ENCODE data around the gene CA9.
"Not testable (repeated sequence)": the region's sequence is repeated elsewhere in the genome, so short reads cannot be mapped to it uniquely, and the experiment has no call there.

CA9 gene

DNA sequence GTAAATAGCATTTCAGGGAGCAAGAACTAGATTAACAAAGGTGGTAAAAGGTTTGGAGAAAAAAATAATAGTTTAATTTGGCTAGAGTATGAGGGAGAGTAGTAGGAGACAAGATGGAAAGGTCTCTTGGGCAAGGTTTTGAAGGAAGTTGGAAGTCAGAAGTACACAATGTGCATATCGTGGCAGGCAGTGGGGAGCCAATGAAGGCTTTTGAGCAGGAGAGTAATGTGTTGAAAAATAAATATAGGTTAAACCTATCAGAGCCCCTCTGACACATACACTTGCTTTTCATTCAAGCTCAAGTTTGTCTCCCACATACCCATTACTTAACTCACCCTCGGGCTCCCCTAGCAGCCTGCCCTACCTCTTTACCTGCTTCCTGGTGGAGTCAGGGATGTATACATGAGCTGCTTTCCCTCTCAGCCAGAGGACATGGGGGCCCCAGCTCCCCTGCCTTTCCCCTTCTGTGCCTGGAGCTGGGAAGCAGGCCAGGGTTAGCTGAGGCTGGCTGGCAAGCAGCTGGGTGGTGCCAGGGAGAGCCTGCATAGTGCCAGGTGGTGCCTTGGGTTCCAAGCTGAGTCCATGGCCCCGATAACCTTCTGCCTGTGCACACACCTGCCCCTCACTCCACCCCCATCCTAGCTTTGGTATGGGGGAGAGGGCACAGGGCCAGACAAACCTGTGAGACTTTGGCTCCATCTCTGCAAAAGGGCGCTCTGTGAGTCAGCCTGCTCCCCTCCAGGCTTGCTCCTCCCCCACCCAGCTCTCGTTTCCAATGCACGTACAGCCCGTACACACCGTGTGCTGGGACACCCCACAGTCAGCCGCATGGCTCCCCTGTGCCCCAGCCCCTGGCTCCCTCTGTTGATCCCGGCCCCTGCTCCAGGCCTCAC, at the start of gene CA9:
TSS of gene CA9 (plus strand) at position 797 of the 893 bp plus-strand sequence. CDS start at position 829, 32 bp downstream.
- Histone ChIP-seq H3K9ac (ENCODE audit: insufficient read length) (no peak within 1 kb of the TSS), H3K9me3 (ENCODE audit: low read depth, low read length) (no peaks in the 10 kb centered on the region), H3K4me3 (no peak within 1 kb of the TSS), H3K27ac (no peak within 1 kb of the TSS), H3K36me3 (ENCODE audit: insufficient read depth, low read length) (no peaks in the 10 kb centered on the region)
- TF ChIP-seq POLR2AphosphoS5 (IDR thresholded peaks at IDR 0.05; ENCODE audit: borderline replicate concordance, low read depth, low read length) (no peak), EZH2 (IDR thresholded peaks at IDR 0.05) (no peak), FOXP2 (optimal IDR thresholded peaks at IDR 0.05; ENCODE audit: control extremely low read depth, extremely low read length, insufficient read depth) (no peak)
- DNase-seq (ENCODE audit: low read depth, low spot score) = no peak

DNA sequence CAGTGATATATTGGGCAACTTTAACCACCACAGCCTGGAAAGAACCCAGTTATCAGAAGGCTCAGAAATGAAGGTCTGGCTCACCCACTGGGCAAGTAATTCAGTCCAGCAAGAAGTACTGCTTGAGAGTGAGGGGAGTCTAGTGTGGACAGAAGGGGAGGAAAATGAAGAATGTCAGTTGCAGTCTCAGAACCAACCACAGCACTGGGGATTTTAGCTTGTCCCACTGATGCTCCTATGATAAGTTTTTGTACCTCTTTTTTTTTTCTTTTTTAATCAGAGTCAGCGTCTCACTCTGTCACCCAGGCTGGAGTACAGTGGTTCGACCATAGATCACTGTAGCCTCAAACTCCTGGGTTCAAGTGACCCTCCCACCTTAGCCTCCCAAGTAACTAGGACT, 46.2 kb upstream of the CA9 start:
- no peaks in the 10 kb centered on the region for H3K36me3 ChIP-seq (ENCODE audit: insufficient read depth, low read length)
- TF ChIP-seq EZH2 (IDR thresholded peaks at IDR 0.05) (no peak), POLR2AphosphoS5 (IDR thresholded peaks at IDR 0.05; ENCODE audit: borderline replicate concordance, low read depth, low read length) (no peak), FOXP2 (optimal IDR thresholded peaks at IDR 0.05; ENCODE audit: control extremely low read depth, extremely low read length, insufficient read depth) (no peak)
- no peak for DNase-seq (ENCODE audit: low read depth, low spot score)
- H3K9me3 ChIP-seq (ENCODE audit: low read depth, low read length) = no peaks in the 10 kb centered on the region
- H3K4me3 ChIP-seq = no peak overlapping the region
- H3K27ac ChIP-seq = no peak overlapping the region
- H3K9ac ChIP-seq (ENCODE audit: insufficient read length) = no peak overlapping the region

GRCh38 chr9:35628389-35628991, 45.2 kb upstream of the CA9 start:
- H3K36me3 ChIP-seq (ENCODE audit: insufficient read depth, low read length) = no peaks in the 10 kb centered on the region
- no peaks in the 10 kb centered on the region for H3K9me3 ChIP-seq (ENCODE audit: low read depth, low read length)
- H3K4me3 ChIP-seq = no peak overlapping the region
- H3K27ac ChIP-seq = no peak overlapping the region
- no peak overlapping the region for H3K9ac ChIP-seq (ENCODE audit: insufficient read length)
- no peak for TF ChIP-seq FOXP2 (optimal IDR thresholded peaks at IDR 0.05; ENCODE audit: control extremely low read depth, extremely low read length, insufficient read depth)
- TF ChIP-seq POLR2AphosphoS5 (IDR thresholded peaks at IDR 0.05; ENCODE audit: borderline replicate concordance, low read depth, low read length) = no peak
- no peak for TF ChIP-seq EZH2 (IDR thresholded peaks at IDR 0.05)
- DNase-seq (ENCODE audit: low read depth, low spot score) = no peak

GRCh38 chr9:35629597-35629996, 44.1 kb upstream of the CA9 start:
- H3K27ac ChIP-seq = no peak overlapping the region
- no peak overlapping the region for H3K9ac ChIP-seq (ENCODE audit: insufficient read length)
- no peak for TF ChIP-seq FOXP2 (optimal IDR thresholded peaks at IDR 0.05; ENCODE audit: control extremely low read depth, extremely low read length, insufficient read depth)
- TF ChIP-seq EZH2 (IDR thresholded peaks at IDR 0.05) = no peak
- no peak for TF ChIP-seq POLR2AphosphoS5 (IDR thresholded peaks at IDR 0.05; ENCODE audit: borderline replicate concordance, low read depth, low read length)
- no peaks in the 10 kb centered on the region for H3K36me3 ChIP-seq (ENCODE audit: insufficient read depth, low read length)
- DNase-seq (ENCODE audit: low read depth, low spot score) = no peak
- H3K9me3 ChIP-seq (ENCODE audit: low read depth, low read length) = no peaks in the 10 kb centered on the region
- H3K4me3 ChIP-seq = no peak overlapping the region

GRCh38 chr9:35635730-35636129, 38.0 kb upstream of the CA9 start:
- no peak overlapping the region for H3K4me3 ChIP-seq
- no peaks in the 10 kb centered on the region for H3K36me3 ChIP-seq (ENCODE audit: insufficient read depth, low read length)
- H3K9me3 ChIP-seq (ENCODE audit: low read depth, low read length) = no peaks in the 10 kb centered on the region
- no peak overlapping the region for H3K9ac ChIP-seq (ENCODE audit: insufficient read length)
- no peak overlapping the region for H3K27ac ChIP-seq
- no peak for TF ChIP-seq FOXP2 (optimal IDR thresholded peaks at IDR 0.05; ENCODE audit: control extremely low read depth, extremely low read length, insufficient read depth)
- no peak for TF ChIP-seq EZH2 (IDR thresholded peaks at IDR 0.05)
- no peak for TF ChIP-seq POLR2AphosphoS5 (IDR thresholded peaks at IDR 0.05; ENCODE audit: borderline replicate concordance, low read depth, low read length)
- no peak for DNase-seq (ENCODE audit: low read depth, low spot score)

DNA sequence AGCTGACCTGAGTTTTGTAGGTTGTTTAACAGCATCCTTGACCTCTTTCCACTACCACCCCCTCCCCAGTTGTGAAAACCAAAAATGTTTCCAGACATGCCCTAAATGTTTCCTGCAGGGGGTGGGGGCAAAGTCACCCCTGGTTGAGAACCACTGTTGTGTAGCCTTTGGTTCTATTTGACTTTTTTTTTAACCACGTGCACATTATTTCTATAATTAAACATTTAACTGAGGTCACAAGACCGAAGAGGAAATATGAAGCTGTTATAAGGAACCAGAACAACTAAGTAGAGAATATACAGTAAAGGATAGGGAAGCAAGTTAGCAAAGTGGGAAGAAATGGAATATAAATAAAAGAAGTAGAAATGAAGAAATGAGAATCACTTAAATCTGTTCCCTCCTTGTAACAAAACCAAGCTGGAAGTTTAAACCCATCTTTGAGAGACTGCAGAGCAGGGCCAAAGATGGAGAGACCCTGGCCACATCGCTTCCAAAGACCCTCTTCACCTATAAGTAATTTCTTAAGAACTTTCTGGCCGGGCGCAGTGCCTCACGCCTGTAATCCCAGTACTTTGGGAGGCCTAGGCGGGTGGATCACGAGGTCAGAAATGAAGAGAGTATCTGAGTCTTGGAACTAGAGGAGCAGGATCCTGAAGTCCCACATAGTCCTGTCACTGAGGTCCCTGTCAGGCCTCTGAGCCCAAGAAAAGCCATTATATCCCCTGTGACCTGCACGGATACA, 37.4 kb upstream of the CA9 start:
- Histone ChIP-seq H3K27ac (no peak overlapping the region), H3K9ac (ENCODE audit: insufficient read length) (no peak overlapping the region), H3K9me3 (ENCODE audit: low read depth, low read length) (no peaks in the 10 kb centered on the region), H3K4me3 (no peak overlapping the region), H3K36me3 (ENCODE audit: insufficient read depth, low read length) (no peaks in the 10 kb centered on the region)
- no peak for TF ChIP-seq EZH2 (IDR thresholded peaks at IDR 0.05)
- no peak for TF ChIP-seq POLR2AphosphoS5 (IDR thresholded peaks at IDR 0.05; ENCODE audit: borderline replicate concordance, low read depth, low read length)
- no peak for TF ChIP-seq FOXP2 (optimal IDR thresholded peaks at IDR 0.05; ENCODE audit: control extremely low read depth, extremely low read length, insufficient read depth)
- no peak for DNase-seq (ENCODE audit: low read depth, low spot score)

DNA sequence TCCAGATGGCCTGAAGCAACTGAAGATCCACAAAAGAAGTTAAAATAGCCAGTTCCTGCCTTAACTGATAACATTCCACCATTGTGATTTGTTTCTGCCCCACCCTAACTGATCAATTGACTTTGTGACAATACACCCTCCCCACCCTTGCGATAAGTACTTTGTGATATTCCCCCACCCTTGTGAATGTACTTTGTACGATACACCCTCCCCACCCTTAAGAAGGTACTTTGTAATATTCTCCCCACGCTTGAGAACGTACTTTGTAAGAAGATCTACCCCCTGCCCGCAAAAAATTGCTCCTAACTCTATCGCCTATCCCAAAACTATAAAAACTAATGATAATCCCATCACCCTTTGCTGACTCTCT, 36.9 kb upstream of the CA9 start:
- not testable (repeated sequence) for H3K27ac ChIP-seq; H3K9ac ChIP-seq (ENCODE audit: insufficient read length); H3K9me3 ChIP-seq (ENCODE audit: low read depth, low read length); H3K4me3 ChIP-seq; DNase-seq (ENCODE audit: low read depth, low spot score); H3K36me3 ChIP-seq (ENCODE audit: insufficient read depth, low read length)

GRCh38 chr9:35637427-35637955, 36.2 kb upstream of the CA9 start:
- not testable (repeated sequence) for H3K9ac ChIP-seq (ENCODE audit: insufficient read length)

GRCh38 chr9:35638751-35639150, 35.0 kb upstream of the CA9 start:
- not testable (repeated sequence) for H3K36me3 ChIP-seq (ENCODE audit: insufficient read depth, low read length); DNase-seq (ENCODE audit: low read depth, low spot score); H3K4me3 ChIP-seq; H3K9ac ChIP-seq (ENCODE audit: insufficient read length); H3K27ac ChIP-seq; H3K9me3 ChIP-seq (ENCODE audit: low read depth, low read length)

More at GRCh38 chr9:35637427-35637955, 36.2 kb upstream of the CA9 start:
- H3K9me3 ChIP-seq (ENCODE audit: low read depth, low read length); DNase-seq (ENCODE audit: low read depth, low spot score); H3K36me3 ChIP-seq (ENCODE audit: insufficient read depth, low read length); H3K4me3 ChIP-seq; H3K27ac ChIP-seq: not testable (repeated sequence)

GRCh38 chr9:35639225-35639624, 34.5 kb upstream of the CA9 start:
- DNase-seq (ENCODE audit: low read depth, low spot score); H3K4me3 ChIP-seq; H3K36me3 ChIP-seq (ENCODE audit: insufficient read depth, low read length); H3K27ac ChIP-seq; H3K9ac ChIP-seq (ENCODE audit: insufficient read length); H3K9me3 ChIP-seq (ENCODE audit: low read depth, low read length): not testable (repeated sequence)
